ENCODE data around the gene CUBN. TPM values are rescaled to one million over a fixed set of nuclear protein-coding genes. Genes with fewer than 3 reads are reported as not detected.

The CUBN gene
- total RNA-seq, 1 donor from 2014 or later: 0.32 TPM

DNA sequence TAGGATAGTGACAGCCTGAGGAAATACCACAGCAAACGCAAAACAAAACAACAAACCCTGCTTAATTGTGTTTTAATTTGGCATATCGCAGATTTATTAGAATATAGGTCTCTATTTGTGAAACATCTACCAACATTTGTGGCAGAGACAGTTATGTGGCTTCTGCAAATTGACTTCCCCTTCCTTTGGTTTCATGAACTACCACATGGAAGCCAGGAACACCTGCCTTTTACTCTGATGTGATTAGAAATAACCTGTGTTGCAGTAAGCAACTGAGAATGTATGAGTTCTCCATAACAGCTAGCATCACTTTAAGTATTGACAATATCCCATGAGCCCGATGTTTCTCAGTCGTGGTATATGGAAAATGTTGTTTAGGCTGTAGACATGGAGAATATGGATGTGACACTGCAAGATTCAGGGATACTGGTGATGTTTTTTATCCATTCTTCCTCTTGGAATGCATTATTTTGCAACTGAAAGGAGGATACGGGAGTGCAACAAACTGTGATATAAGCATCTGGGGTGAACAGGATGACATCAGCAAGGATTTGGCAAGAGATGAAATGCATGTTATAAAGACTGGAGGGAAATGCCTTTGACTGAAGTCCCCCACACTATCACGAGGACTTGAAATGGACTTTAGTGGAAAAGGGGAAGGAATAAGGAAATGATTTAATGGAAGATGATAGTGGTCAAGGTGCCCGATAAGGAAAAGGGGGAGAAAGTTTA, 95.9 kb downstream of the CUBN start:
- no peak overlapping the region for H3K27ac Mint-ChIP-seq (ENCODE audit: unreplicated experiment)
- H3K36me3 Mint-ChIP-seq (ENCODE audit: unreplicated experiment): no peaks in the 10 kb centered on the region
- H3K9me3 Mint-ChIP-seq (ENCODE audit: unreplicated experiment): no peaks in the 10 kb centered on the region
- TF ChIP-seq, protein P1, sequence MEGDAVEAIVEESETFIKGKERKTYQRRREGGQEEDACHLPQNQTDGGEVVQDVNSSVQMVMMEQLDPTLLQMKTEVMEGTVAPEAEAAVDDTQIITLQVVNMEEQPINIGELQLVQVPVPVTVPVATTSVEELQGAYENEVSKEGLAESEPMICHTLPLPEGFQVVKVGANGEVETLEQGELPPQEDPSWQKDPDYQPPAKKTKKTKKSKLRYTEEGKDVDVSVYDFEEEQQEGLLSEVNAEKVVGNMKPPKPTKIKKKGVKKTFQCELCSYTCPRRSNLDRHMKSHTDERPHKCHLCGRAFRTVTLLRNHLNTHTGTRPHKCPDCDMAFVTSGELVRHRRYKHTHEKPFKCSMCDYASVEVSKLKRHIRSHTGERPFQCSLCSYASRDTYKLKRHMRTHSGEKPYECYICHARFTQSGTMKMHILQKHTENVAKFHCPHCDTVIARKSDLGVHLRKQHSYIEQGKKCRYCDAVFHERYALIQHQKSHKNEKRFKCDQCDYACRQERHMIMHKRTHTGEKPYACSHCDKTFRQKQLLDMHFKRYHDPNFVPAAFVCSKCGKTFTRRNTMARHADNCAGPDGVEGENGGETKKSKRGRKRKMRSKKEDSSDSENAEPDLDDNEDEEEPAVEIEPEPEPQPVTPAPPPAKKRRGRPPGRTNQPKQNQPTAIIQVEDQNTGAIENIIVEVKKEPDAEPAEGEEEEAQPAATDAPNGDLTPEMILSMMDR (IDR thresholded peaks at IDR 0.05; ENCODE audit: partially characterized antibody, unreplicated experiment): no peak
- no peak overlapping the region for H3K4me3 Mint-ChIP-seq (ENCODE audit: unreplicated experiment)
- no peaks in the 10 kb centered on the region for H3K4me1 Mint-ChIP-seq (ENCODE audit: low read depth, unreplicated experiment)
- peaks cover 2% of the 10 kb centered on the region for H3K27me3 Mint-ChIP-seq (ENCODE audit: unreplicated experiment)
- DNase-seq: no peak

DNA sequence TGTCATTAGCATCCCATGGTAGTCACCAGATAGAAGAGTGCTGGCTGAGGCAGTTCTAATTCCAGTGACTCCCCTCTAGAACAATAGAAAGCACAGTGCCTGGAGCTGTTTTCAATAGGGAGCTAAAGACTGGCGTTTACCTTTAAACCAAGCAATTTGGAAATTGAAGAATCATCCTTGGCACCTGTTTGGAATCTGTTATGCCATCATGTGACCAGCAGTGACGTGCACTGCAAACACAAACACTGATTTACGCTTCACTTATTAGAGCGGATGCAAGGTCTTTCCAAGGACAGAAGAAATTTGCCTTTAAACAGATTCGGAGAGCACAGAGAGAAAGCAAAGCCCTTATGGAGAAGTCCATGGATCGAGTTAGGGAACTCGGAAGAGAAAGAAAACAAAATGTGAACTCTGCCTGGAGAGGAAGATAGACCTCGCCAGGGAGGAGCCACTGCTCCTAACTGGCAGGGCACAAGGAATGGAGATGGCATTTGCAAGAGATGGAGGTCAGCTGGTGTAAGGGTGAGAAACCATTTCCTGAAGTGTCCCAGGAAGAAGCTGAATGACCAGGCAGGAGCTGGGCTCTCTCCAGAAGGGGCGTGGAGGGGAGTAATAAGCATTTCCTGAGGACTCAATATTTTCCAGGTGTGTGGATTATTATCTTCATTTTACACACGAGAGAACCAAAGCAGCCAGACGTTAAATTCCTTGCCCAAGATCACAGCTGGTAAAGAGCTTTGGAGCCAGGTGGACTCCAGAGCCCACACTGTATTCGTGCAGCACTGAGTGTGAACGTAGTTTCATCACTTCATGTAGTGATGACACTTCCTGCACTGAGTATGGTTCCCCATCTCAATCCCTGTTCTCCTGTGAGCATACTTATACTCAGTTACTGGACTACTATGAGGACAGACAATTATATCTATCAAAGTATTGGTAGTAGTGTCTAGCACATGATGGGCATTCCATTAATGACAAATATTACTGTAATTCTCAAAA, 97.7 kb downstream of the CUBN start:
- TF ChIP-seq, protein P1 (IDR thresholded peaks at IDR 0.05; ENCODE audit: partially characterized antibody, unreplicated experiment): no peak
- H3K27ac Mint-ChIP-seq (ENCODE audit: unreplicated experiment): no peak overlapping the region
- DNase-seq: no peak

DNA sequence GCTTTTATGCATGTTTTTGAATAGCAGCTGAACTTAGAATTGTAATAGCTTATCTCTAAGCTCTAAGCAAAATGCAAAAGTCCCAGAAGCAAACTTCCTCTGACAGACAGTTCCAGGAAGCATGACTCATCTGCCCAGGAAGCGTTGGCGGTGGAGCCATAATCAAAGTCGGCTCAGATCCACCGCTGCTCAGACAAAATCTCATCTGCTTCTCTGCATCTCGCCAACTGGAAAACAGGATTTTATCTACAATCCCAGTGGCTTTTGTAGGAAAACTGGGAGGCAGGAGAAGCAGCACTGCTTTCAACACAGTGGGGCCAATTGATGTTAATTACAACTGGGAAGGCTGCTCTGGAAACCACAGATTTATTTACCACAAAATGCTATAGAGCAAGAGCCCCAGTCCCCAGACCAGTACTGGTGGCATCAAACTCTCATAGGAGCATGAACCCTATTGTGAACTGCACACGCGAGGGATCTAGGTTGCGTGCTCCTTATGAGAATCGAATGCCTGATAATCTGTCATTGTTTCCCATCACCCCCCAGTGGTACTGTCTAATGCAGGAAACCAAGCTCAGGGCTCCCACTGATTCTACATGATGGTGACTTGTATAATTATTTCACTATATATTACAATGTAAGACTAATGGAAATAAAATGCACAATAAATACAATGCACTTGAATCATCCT, 99.9 kb downstream of the CUBN start:
- Mint-ChIP-seq H3K27ac (ENCODE audit: unreplicated experiment) (no peak overlapping the region), H3K4me3 (ENCODE audit: unreplicated experiment) (no peak overlapping the region), H3K27me3 (ENCODE audit: unreplicated experiment) (no peaks in the 10 kb centered on the region), H3K4me1 (ENCODE audit: low read depth, unreplicated experiment) (peaks cover 5% of the 10 kb centered on the region), H3K9me3 (ENCODE audit: unreplicated experiment) (no peaks in the 10 kb centered on the region), H3K36me3 (ENCODE audit: unreplicated experiment) (no peaks in the 10 kb centered on the region)
- TF ChIP-seq, protein P1 (IDR thresholded peaks at IDR 0.05; ENCODE audit: partially characterized antibody, unreplicated experiment): no peak
- no peak for DNase-seq

More for the DNA sequence above, 97.7 kb downstream of the CUBN start:
- no peaks in the 10 kb centered on the region for H3K9me3 Mint-ChIP-seq (ENCODE audit: unreplicated experiment)
- H3K27me3 Mint-ChIP-seq (ENCODE audit: unreplicated experiment): peaks cover 2% of the 10 kb centered on the region
- no peaks in the 10 kb centered on the region for H3K4me1 Mint-ChIP-seq (ENCODE audit: low read depth, unreplicated experiment)
- H3K4me3 Mint-ChIP-seq (ENCODE audit: unreplicated experiment): no peak overlapping the region
- H3K36me3 Mint-ChIP-seq (ENCODE audit: unreplicated experiment): no peaks in the 10 kb centered on the region

DNA sequence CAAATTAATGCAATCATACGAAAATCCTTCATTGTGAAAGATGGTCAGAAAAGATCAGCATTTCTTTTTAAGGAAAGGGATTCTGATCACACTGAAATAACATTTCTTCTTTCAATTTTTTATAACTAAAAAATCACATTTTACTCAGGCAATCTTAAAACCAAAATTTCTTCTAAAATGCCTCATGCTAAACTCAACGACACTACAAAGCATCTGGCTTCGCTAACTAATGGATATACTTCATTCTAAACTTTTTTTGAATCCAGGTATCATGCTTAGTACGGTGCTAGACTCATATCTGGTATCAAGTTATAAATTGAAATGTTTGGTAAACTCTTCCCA, 100.4 kb downstream of the CUBN start:
- no peak overlapping the region for H3K4me3 Mint-ChIP-seq (ENCODE audit: unreplicated experiment)
- TF ChIP-seq, protein P1 (IDR thresholded peaks at IDR 0.05; ENCODE audit: partially characterized antibody, unreplicated experiment): no peak
- H3K9me3 Mint-ChIP-seq (ENCODE audit: unreplicated experiment): no peaks in the 10 kb centered on the region
- no peak for DNase-seq
- H3K36me3 Mint-ChIP-seq (ENCODE audit: unreplicated experiment): no peaks in the 10 kb centered on the region
- H3K4me1 Mint-ChIP-seq (ENCODE audit: low read depth, unreplicated experiment): peaks cover 5% of the 10 kb centered on the region
- H3K27me3 Mint-ChIP-seq (ENCODE audit: unreplicated experiment): no peaks in the 10 kb centered on the region
- no peak overlapping the region for H3K27ac Mint-ChIP-seq (ENCODE audit: unreplicated experiment)
